MG63 (cell line): ENCODE measurements around the gene TMEM74B. TPM values are rescaled to one million over a fixed set of nuclear protein-coding genes. Genes with fewer than 3 reads are reported as not detected.

Experiments
- DNase-seq: peaks from one replicate; pipeline ENCODE4 v3.0.0-alpha.2; 2020
- H3K27me3 ChIP-seq: fragments of 250-450 bp; sonication (Bioruptor Pico); 2 replicates; pipeline ENCODE4 v1.5.1; 2020; ENCODE audit warnings: mild to moderate bottlenecking, moderate library complexity
- H3K36me3 ChIP-seq: fragments of 250-450 bp; sonication (Bioruptor Pico); 2 replicates; pipeline ENCODE4 v1.5.1; 2020; ENCODE audit warnings: mild to moderate bottlenecking, moderate library complexity
- H3K4me3 ChIP-seq: fragments of 250-450 bp; sonication (Bioruptor Pico); 2 replicates; pipeline ENCODE4 v1.5.1; 2020; ENCODE audit warnings: mild to moderate bottlenecking, moderate library complexity
- H3K9me3 ChIP-seq: fragments of 250-450 bp; sonication (Bioruptor Pico); 2 replicates; pipeline ENCODE4 v1.5.1; 2020; ENCODE audit warnings: mild to moderate bottlenecking, moderate library complexity
- total RNA-seq: library from RNA; depleted of rRNA; stranded (reverse); fragments of >200 nt; shearing (Covaris generic); gene quantifications from 2 replicates; pipeline ENCODE4 v1.2.3, GENCODE V29; 2014; ENCODE audit warnings: low replicate concordance

The TMEM74B gene
- total RNA-seq, 1 experiment from 2014 or later = not detected

DNA sequence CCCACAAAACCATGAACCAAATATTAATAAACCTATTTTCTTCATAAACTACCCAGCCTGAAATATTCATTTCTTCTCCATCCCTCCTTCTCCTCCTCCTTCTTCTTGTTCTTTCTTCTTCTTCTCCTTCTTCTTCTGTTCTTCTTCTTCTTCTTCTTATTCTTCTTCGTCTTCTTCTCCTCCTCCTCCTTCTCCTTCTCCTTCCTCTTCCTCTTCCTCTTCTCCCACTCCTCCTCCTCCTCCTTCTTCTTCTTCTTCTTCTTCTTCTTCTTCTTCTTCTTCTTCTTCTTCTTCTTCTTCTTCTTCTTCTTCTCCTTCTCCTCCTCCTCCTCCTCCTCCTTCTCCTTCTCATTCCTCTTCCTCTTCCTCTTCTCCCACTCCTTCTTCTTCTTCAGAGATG lies 5.0 kb upstream of the TMEM74B start:
- Histone ChIP-seq H3K36me3 (no peaks in the 10 kb centered on the region), H3K4me3 (no peak overlapping the region), H3K9me3 (no peaks in the 10 kb centered on the region), H3K27me3 (peaks cover 6% of the 10 kb centered on the region)
- DNase-seq = no peak

DNA sequence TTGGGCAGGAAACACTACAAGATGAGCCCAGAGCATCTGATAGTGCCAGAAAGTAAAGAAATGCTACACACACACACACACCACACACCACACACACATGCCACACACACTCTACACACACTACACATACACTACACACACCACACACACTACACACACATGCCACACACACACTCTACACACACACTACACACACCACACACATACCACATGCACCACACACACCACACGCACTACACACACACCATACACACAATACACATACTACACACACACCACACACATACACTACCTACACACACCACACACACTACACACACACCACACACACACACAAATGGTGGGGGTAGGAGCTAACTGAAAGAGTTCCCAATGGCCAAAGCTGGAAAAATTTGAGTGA lies 3.6 kb upstream of the TMEM74B start:
- H3K27me3 ChIP-seq = peaks cover 9% of the 10 kb centered on the region
- no peak for DNase-seq
- H3K9me3 ChIP-seq = no peaks in the 10 kb centered on the region
- no peak overlapping the region for H3K4me3 ChIP-seq
- no peaks in the 10 kb centered on the region for H3K36me3 ChIP-seq

GRCh38 chr20:1187605-1188171 lies 2.9 kb upstream of the TMEM74B start:
- Histone ChIP-seq H3K27me3 (peaks cover 9% of the 10 kb centered on the region), H3K36me3 (no peaks in the 10 kb centered on the region), H3K9me3 (no peaks in the 10 kb centered on the region), H3K4me3 (no peak overlapping the region)
- no peak for DNase-seq

- no peak for DNase-seq
- Histone ChIP-seq H3K4me3 (no peak overlapping the region), H3K27me3 (peaks cover 9% of the 10 kb centered on the region), H3K9me3 (no peaks in the 10 kb centered on the region), H3K36me3 (no peaks in the 10 kb centered on the region)
Measured at GRCh38 chr20:1186367-1186991, 1.7 kb upstream of the TMEM74B start.

DNA sequence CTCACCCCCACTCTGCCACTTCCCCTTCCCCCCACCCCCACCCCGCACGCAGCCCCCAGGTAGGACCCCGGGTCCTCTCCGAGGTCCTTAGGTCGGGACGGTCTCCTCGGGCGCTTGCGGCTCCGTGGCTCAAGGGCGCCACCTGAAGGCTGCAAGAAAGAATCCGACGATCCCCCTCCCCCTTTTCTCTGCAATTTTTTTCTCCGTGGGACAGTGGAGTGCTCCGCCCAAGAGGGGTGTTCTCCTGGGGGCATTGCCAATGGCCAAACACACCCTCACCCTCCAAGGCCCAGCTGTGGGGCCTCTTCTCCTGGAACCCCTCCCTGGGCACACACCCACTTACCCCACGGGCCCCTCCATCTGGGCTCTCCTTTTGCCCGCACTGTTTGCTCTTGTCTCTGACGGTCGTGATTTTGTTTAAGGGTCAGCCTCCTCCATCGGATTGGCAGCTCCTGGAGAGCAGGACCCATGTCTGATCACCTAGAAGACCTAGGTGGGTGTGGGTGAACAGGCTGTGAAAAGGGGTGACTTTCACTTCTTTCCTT lies 1.1 kb upstream of the TMEM74B start:
- peaks cover 9% of the 10 kb centered on the region for H3K27me3 ChIP-seq
- H3K9me3 ChIP-seq = no peaks in the 10 kb centered on the region
- H3K4me3 ChIP-seq = no peak overlapping the region
- no peaks in the 10 kb centered on the region for H3K36me3 ChIP-seq
- DNase-seq = peak; percentile 43

DNA sequence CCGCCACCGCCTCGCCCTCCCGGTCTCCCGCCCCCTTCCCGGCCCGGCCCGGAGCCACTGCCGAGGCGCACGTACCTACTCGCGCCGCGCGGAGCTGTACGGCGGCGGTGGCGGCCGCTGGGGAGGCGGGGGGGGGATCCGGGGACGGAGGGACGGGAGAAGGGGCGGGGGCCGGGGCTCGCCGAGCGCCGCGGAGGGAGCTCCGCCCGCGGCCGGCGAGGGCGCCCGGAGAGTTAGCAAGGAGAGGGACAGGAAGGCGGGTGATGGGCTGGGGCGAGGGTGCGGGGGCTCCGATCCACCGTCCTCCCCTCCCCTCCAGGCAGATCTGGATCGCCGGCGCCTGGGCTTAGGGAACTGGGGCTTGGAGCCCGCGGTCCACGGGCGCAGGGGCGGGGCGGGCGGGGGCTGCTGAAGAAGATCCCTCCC lies 548 bp upstream of the TMEM74B start:
- H3K36me3 ChIP-seq = no peaks in the 10 kb centered on the region
- no peaks in the 10 kb centered on the region for H3K9me3 ChIP-seq
- H3K4me3 ChIP-seq = no peak overlapping the region
- H3K27me3 ChIP-seq = peaks cover 9% of the 10 kb centered on the region
- DNase-seq = peak; percentile 3

GRCh38 chr20:1184260-1184637 lies 532 bp downstream of the TMEM74B start:
- no peak for DNase-seq
- peaks cover 5% of the 10 kb centered on the region for H3K27me3 ChIP-seq

GRCh38 chr20:1183153-1183552 lies 1.6 kb downstream of the TMEM74B start:
- H3K36me3 ChIP-seq = no peaks in the 10 kb centered on the region
- H3K9me3 ChIP-seq = no peaks in the 10 kb centered on the region
- no peak for DNase-seq

More at GRCh38 chr20:1184260-1184637, 532 bp downstream of the TMEM74B start:
- Histone ChIP-seq H3K4me3 (no peak overlapping the region), H3K9me3 (no peaks in the 10 kb centered on the region), H3K36me3 (no peaks in the 10 kb centered on the region)

DNA sequence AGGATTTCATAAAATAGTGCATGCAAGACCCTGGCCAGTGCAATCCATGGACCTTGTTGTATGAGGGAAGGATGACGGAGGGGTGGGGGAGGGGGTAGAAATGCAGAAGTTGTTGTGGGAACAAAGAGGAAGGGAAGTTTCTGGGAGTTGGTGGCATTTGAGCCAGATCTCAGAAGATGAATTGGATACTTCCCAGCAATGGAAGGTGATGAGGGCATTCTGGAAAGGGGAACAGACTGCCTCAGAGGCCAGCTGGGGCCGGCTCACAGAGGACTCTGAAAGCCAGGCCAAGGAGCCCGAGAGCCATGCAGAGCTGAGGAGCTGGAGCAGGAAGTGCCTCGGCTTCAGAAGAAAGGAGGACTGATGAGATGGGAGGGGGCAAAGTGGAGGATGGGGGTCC lies 2.7 kb downstream of the TMEM74B start:
- H3K27me3 ChIP-seq = peaks cover 3% of the 10 kb centered on the region; the same call in 1 of the 2 replicates
- H3K36me3 ChIP-seq = no peaks in the 10 kb centered on the region
- H3K9me3 ChIP-seq = no peaks in the 10 kb centered on the region
- DNase-seq = no peak
- no peak overlapping the region for H3K4me3 ChIP-seq

More at GRCh38 chr20:1183153-1183552, 1.6 kb downstream of the TMEM74B start:
- no peak overlapping the region for H3K4me3 ChIP-seq
- peaks cover 3% of the 10 kb centered on the region; the same call in 1 of the 2 replicates for H3K27me3 ChIP-seq

GRCh38 chr20:1180949-1181348 lies 3.8 kb downstream of the TMEM74B start:
- Histone ChIP-seq H3K9me3 (no peaks in the 10 kb centered on the region), H3K4me3 (no peak overlapping the region), H3K27me3 (peaks cover 3% of the 10 kb centered on the region; the same call in 1 of the 2 replicates), H3K36me3 (no peaks in the 10 kb centered on the region)
- DNase-seq = no peak

DNA sequence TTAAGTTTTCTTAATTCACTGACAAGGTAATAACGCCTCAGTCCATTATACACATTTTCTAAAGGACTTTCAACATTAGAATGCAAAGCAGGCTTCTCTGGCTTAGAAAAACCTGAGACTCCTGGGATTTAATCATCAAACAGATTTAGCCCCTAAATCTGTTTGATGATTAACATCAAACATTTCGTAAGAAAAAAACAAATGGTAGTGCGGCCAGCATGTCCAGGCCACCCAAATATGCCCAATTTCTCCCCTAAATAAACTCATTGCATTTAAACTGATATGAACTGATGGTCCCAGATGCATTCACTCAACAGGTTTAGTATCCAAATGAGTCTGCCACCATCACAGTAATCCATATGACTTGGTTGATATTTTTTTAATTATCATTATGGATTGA lies 6.2 kb downstream of the TMEM74B start:
- DNase-seq = no peak
- H3K36me3 ChIP-seq = no peaks in the 10 kb centered on the region
- no peaks in the 10 kb centered on the region for H3K27me3 ChIP-seq
- no peaks in the 10 kb centered on the region for H3K9me3 ChIP-seq
- H3K4me3 ChIP-seq = no peak overlapping the region

DNA sequence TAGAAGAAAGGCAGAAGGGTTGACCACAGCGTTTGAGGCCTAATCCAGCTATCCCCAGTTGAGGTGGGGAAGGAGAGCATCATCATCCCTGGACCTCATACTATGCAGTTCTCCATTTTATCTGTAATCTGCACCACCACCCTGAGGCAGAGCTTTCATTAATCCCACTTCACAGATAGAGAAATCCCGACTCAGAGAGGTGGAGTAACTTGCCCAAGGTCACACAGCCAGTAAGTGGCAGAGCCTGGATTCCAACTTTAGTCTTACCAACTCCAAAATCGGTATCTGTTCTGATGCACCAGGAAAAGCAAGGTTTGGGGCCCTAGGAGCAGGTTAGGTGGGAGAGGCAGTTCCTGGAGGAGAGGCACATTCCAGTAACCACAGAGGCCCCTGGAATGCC lies 6.7 kb downstream of the TMEM74B start:
- Histone ChIP-seq H3K9me3 (no peaks in the 10 kb centered on the region), H3K36me3 (no peaks in the 10 kb centered on the region), H3K4me3 (no peak overlapping the region), H3K27me3 (no peaks in the 10 kb centered on the region)
- DNase-seq = no peak

DNA sequence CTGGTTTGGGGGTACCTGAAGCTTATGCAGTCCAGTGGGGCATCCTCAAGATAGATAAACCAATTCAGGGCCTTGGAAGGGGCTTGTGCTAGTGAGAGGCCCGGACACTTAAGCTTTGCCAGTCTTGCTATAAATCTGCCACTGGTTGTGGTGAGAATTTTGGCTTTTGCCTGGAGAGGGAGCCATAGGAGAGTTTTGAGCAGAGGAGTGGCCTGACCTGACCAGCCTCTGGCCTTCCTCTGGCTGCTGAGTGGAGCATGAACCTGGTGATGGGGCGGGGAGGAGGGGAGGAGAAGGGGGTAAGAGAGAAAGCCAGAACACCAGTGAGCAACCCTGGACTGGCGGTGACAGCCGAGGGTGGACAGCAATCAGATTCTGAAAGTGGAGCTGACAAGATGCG lies 7.1 kb downstream of the TMEM74B start:
- Histone ChIP-seq H3K4me3 (no peak overlapping the region), H3K27me3 (no peaks in the 10 kb centered on the region), H3K36me3 (no peaks in the 10 kb centered on the region), H3K9me3 (no peaks in the 10 kb centered on the region)
- peak; percentile 5 for DNase-seq

DNA sequence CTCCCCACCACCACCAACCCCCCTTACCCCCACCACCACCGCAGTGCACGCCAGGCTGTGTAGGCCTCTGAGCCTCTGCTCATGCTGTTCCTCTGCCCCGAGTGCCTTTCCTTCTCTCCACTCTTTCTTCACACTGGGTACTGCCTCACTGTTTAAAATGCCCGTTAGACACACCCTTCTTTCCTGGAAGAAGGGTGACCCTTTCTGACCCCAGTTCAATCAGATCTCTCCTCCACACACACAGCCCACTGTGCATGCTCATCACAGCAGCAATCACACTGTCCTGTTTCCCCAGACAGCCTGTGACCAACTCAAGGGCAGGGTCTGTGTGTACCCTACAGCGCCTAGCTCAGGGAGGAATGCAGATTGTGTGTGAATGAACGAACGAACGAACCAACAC lies 10.0 kb downstream of the TMEM74B start:
- Histone ChIP-seq H3K9me3 (no peaks in the 10 kb centered on the region), H3K27me3 (no peaks in the 10 kb centered on the region), H3K36me3 (no peaks in the 10 kb centered on the region; the same call in 1 of the 2 replicates), H3K4me3 (no peak overlapping the region)
- DNase-seq = no peak

- Histone ChIP-seq H3K9me3 (no peaks in the 10 kb centered on the region), H3K4me3 (no peak overlapping the region), H3K27me3 (no peaks in the 10 kb centered on the region), H3K36me3 (no peaks in the 10 kb centered on the region; the same call in 1 of the 2 replicates)
- DNase-seq = no peak
Measured at GRCh38 chr20:1173698-1174097, 11.1 kb downstream of the TMEM74B start.

- H3K4me3 ChIP-seq = no peak overlapping the region
- DNase-seq = no peak
- no peaks in the 10 kb centered on the region; the same call in 1 of the 2 replicates for H3K36me3 ChIP-seq
- no peaks in the 10 kb centered on the region for H3K27me3 ChIP-seq
- no peaks in the 10 kb centered on the region for H3K9me3 ChIP-seq
Measured at GRCh38 chr20:1171461-1172093, 13.2 kb downstream of the TMEM74B start.

GRCh38 chr20:1169224-1169623 lies 15.6 kb downstream of the TMEM74B start:
- Histone ChIP-seq H3K36me3 (no peaks in the 10 kb centered on the region; the same call in 1 of the 2 replicates), H3K27me3 (no peaks in the 10 kb centered on the region), H3K9me3 (no peaks in the 10 kb centered on the region), H3K4me3 (no peak overlapping the region)
- no peak for DNase-seq
